ENCODE results near the gene CYP19A1.

The CYP19A1 gene

DNA sequence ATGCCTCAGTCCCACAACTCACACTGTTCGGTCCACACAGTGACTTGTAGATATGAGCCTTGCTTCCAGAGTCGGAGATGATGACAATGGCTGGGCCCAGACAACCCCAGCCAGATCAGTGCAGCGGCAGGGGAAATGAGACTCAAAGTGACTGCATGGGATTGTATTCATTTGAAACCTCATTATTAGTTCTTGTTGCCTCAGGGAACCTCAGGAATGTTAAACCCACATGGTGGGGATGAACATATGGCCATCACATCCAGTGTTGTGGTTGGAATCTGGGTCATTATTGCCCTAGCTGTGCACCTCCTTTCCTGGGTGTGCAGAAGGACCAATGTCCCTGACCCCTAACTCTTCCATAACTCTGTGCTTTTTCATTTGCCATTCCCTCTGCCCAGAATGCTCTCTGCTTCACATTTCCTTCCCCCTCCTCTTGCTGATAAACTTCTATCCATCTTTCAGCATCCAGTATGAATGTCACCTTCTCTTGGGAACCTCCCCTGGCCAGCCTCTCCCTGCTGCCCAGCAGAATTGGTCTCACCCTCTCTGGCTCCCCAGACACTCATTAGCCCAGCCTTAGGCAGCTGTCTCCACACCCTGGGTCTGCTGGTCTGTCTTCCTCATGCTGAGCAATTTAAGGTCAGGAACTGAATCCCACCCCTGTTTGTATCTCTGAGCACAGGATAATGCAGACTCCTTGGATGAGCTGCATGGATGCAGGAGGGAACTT lies 176.7 kb downstream of the CYP19A1 start:
- H3K9me3 Mint-ChIP-seq, result no peaks in the 10 kb centered on the region
- H3K4me1 Mint-ChIP-seq, result no peaks in the 10 kb centered on the region
- no peak for DNase-seq
- CTCF ChIA-PET, result interaction anchor here (0.9 to 5.0 kb wide), 6 partner anchors 10 to 243 kb away, joined by 3 to 64 read pairs (median 10); no protein-coding TSS in a partner anchor
- H3K27me3 Mint-ChIP-seq, result peaks cover 20% of the 10 kb centered on the region
- H3K36me3 Mint-ChIP-seq, result no peaks in the 10 kb centered on the region
- no peak overlapping the region for H3K27ac Mint-ChIP-seq
- H3K4me3 Mint-ChIP-seq, result no peak overlapping the region

DNA sequence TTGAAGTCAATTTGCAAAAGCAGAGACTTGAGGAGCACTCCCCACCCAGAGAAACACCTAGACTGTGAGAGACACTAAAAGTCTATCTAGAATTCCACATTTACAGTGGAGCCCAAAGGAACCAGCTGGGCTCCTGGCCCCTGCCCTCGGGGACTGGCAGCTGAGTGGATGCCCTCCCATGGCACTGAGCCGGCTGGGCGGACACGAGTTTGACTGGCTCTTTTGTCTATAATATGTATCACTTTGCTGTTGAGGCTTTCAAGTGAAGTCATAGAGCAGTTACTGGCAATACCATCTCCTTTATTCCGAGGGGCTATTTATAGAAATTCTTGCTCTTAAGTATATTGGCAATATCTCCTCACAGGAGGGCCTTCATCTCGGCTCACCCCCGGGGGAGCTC lies 177.9 kb downstream of the CYP19A1 start:
- Mint-ChIP-seq H3K36me3 (no peaks in the 10 kb centered on the region), H3K4me3 (no peak overlapping the region), H3K27me3 (peaks cover 30% of the 10 kb centered on the region), H3K9me3 (no peaks in the 10 kb centered on the region), H3K27ac (no peak overlapping the region), H3K4me1 (no peaks in the 10 kb centered on the region)
- CTCF ChIA-PET, result interaction anchor here (1.1 to 5.0 kb wide), 3 partner anchors 9 to 241 kb away, joined by 3 to 64 read pairs (median 3); no protein-coding TSS in a partner anchor
- DNase-seq, result no peak
